Measurements from ENCODE around the gene CDHR5.
"Not testable (repeated sequence)": the region's sequence is repeated elsewhere in the genome, so short reads cannot be mapped to it uniquely, and the experiment has no call there.

The CDHR5 gene

DNA sequence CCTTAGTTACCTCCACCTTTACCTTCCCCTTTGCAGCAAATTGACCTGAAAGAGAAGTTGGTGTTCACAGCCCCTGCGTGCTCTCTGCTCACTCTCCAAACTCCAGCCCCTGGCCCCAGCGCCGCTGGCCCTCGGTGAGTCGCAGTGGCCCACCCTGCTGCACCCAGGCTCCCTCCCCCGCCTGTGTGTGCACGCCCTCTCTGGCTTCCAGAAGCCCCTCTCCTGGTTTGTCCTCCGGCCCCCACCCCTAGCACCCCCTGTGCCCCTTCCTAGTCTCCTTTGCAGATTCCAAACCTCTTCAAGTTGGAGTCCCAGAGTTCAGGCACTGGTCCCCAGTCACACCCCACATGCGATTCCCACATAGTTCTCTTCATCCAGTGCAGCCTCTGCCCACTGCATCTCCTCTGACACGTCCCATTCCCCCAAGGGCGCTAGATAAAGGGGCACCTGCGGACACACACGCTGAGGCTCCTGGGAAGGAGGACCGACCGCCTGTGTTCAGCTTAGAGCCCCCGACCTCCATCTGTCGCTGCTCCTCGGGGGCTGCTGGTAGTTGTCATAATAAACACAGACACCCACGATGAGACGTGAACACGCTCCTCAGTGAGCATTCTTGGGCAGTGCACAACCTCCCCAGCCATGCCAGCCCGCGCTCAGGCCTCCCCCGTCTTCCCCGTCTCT lies 50.0 kb downstream of the CDHR5 start:
- Histone ChIP-seq H3K4me2 (ENCODE audit: low read depth, low read length, poor library complexity, severe bottlenecking) (no peak overlapping the region), H3K27ac (ENCODE audit: low read depth, low read length) (no peak overlapping the region), H3K9me2 (replicated peaks; ENCODE audit: insufficient read depth, low read length) (no peaks in the 10 kb centered on the region), H2AFZ (ENCODE audit: low read depth, low read length, severe bottlenecking) (no peak overlapping the region), H3F3A (ENCODE audit: insufficient read depth) (0 out of 2 replicates have a peak, but pooled peaks cover 3% of the 10 kb centered on the region), H3K27me3 (ENCODE audit: low read length) (no peaks in the 10 kb centered on the region), H3K9me3 (ENCODE audit: insufficient read depth, low read length) (no peaks in the 10 kb centered on the region), H3K79me2 (ENCODE audit: insufficient read depth, low read length) (peaks cover 31% of the 10 kb centered on the region), H3K36me3 (ENCODE audit: low read length) (no peaks in the 10 kb centered on the region), H3K9ac (ENCODE audit: low read length) (no peak overlapping the region), H3K4me3 (ENCODE audit: insufficient read depth, low read length, poor library complexity, severe bottlenecking) (no peak overlapping the region), H4K20me1 (ENCODE audit: low read depth, low read length) (peaks cover 21% of the 10 kb centered on the region; the same call in 1 of the 2 replicates)
- no peak for TF ChIP-seq EZH2phosphoT487 (conservative IDR thresholded peaks at IDR 0.05; ENCODE audit: low read length)
- TF ChIP-seq, protein P1, sequence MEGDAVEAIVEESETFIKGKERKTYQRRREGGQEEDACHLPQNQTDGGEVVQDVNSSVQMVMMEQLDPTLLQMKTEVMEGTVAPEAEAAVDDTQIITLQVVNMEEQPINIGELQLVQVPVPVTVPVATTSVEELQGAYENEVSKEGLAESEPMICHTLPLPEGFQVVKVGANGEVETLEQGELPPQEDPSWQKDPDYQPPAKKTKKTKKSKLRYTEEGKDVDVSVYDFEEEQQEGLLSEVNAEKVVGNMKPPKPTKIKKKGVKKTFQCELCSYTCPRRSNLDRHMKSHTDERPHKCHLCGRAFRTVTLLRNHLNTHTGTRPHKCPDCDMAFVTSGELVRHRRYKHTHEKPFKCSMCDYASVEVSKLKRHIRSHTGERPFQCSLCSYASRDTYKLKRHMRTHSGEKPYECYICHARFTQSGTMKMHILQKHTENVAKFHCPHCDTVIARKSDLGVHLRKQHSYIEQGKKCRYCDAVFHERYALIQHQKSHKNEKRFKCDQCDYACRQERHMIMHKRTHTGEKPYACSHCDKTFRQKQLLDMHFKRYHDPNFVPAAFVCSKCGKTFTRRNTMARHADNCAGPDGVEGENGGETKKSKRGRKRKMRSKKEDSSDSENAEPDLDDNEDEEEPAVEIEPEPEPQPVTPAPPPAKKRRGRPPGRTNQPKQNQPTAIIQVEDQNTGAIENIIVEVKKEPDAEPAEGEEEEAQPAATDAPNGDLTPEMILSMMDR (IDR thresholded peaks at IDR 0.05; ENCODE audit: insufficient read depth, low read length, poor library complexity, severe bottlenecking): no peak

DNA sequence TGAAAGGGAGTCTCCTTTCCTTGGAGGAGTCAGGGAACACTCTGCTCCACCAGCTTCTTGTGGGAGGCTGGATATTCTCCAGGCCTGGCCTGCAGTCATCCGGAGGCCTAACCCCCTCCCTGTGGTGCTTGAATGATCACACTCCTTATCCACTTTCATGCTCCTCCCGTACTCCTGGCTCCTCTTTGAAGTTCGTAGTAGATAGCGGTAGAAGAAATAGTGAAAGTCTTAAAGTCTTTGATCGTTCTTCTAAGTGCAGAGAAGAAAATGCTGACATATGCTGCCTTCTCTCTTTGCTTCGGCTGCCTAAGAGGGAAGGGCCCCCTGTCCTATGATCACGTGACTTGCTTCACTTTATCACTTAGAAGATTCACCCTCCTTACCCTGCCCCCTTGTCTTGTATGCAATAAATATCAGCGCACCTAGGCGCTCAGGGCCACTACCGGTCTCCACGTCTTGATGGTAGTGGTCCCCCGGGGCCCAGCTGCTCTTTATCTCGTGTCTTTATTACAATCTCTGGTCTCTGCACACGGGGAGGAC lies 50.7 kb downstream of the CDHR5 start:
- Histone ChIP-seq H4K20me1 (ENCODE audit: low read depth, low read length) (peaks cover 15% of the 10 kb centered on the region; the same call in 1 of the 2 replicates), H3K79me2 (ENCODE audit: insufficient read depth, low read length) (peaks cover 24% of the 10 kb centered on the region)
- not testable (repeated sequence) for H2AFZ ChIP-seq (ENCODE audit: low read depth, low read length, severe bottlenecking); H3K4me2 ChIP-seq (ENCODE audit: low read depth, low read length, poor library complexity, severe bottlenecking); H3K9me3 ChIP-seq (ENCODE audit: insufficient read depth, low read length); H3K9me2 ChIP-seq (replicated peaks; ENCODE audit: insufficient read depth, low read length); H3K4me3 ChIP-seq (ENCODE audit: insufficient read depth, low read length, poor library complexity, severe bottlenecking); H3K9ac ChIP-seq (ENCODE audit: low read length); H3K27me3 ChIP-seq (ENCODE audit: low read length); H3K27ac ChIP-seq (ENCODE audit: low read depth, low read length); H3K36me3 ChIP-seq (ENCODE audit: low read length); H3F3A ChIP-seq (ENCODE audit: insufficient read depth)

DNA sequence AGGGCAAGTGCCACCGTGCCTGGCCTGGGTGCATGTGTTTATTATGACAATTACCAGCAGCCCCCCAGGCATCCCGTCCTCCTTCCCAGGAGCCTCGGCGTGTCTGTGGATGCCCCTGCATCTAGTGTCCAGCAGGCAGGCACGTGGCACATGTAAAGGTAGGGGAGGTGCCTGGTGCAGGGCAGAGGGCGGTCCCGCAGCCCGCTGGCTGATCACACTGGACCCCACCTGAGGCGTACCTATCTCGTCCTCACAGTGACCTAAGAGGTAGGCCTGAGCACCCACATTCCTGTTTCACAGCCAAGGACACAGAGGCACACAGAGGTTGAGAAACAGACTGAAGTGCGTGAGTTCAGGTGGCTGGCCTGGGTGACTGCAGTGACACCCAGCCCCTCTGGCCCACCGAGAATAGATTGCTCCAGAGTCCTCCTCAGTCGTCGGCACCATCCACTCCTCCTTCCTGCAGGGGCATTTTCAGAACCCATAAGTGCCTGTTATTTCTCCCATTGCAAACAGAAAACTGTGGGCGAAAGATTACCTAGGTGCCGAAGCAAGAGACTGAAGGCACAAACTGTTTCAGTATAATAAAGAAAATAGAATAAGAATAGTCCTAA lies 51.5 kb downstream of the CDHR5 start:
- Histone ChIP-seq H3K27ac (ENCODE audit: low read depth, low read length) (no peak overlapping the region), H3K36me3 (ENCODE audit: low read length) (no peaks in the 10 kb centered on the region), H3K9me2 (replicated peaks; ENCODE audit: insufficient read depth, low read length) (no peaks in the 10 kb centered on the region), H3K4me3 (ENCODE audit: insufficient read depth, low read length, poor library complexity, severe bottlenecking) (no peak overlapping the region), H3K27me3 (ENCODE audit: low read length) (no peaks in the 10 kb centered on the region), H3K79me2 (ENCODE audit: insufficient read depth, low read length) (peaks cover 16% of the 10 kb centered on the region), H3K9me3 (ENCODE audit: insufficient read depth, low read length) (no peaks in the 10 kb centered on the region), H3K9ac (ENCODE audit: low read length) (no peak overlapping the region), H3F3A (ENCODE audit: insufficient read depth) (0 out of 2 replicates have a peak, but pooled peaks cover 3% of the 10 kb centered on the region), H2AFZ (ENCODE audit: low read depth, low read length, severe bottlenecking) (no peak overlapping the region), H4K20me1 (ENCODE audit: low read depth, low read length) (peaks cover 12% of the 10 kb centered on the region; the same call in 1 of the 2 replicates), H3K4me2 (ENCODE audit: low read depth, low read length, poor library complexity, severe bottlenecking) (no peak overlapping the region)
- TF ChIP-seq, protein P1 (IDR thresholded peaks at IDR 0.05; ENCODE audit: insufficient read depth, low read length, poor library complexity, severe bottlenecking): no peak
- no peak for TF ChIP-seq EZH2phosphoT487 (conservative IDR thresholded peaks at IDR 0.05; ENCODE audit: low read length)

DNA sequence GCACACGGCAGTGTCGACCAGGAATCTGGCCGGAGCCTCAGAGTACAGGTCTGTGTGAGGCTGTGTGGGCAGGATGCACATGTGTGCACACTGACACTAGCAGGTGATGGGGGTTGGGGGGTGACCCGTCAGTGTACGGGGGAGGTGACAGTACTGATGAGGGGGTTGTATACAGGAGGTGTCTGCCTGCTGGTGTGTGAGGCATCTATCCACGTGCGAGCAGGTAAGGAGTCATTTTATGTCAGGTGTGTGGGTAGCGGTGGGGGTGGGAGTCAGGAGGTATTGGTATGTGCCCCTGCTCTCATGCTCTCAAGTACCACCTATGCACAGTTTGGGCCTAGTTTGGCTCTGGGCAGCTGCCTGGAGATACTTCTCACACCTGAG lies 53.0 kb downstream of the CDHR5 start:
- Histone ChIP-seq H3K4me2 (ENCODE audit: low read depth, low read length, poor library complexity, severe bottlenecking) (no peak overlapping the region), H3K9ac (ENCODE audit: low read length) (no peak overlapping the region), H3K4me3 (ENCODE audit: insufficient read depth, low read length, poor library complexity, severe bottlenecking) (no peak overlapping the region)

More for the DNA sequence above, 53.0 kb downstream of the CDHR5 start:
- Histone ChIP-seq H3K9me3 (ENCODE audit: insufficient read depth, low read length) (no peaks in the 10 kb centered on the region), H2AFZ (ENCODE audit: low read depth, low read length, severe bottlenecking) (no peak overlapping the region), H4K20me1 (ENCODE audit: low read depth, low read length) (no peaks in the 10 kb centered on the region), H3K79me2 (ENCODE audit: insufficient read depth, low read length) (peaks cover 1% of the 10 kb centered on the region), H3F3A (ENCODE audit: insufficient read depth) (peaks cover 3% of the 10 kb centered on the region; the same call in 1 of the 2 replicates), H3K27ac (ENCODE audit: low read depth, low read length) (no peak overlapping the region), H3K36me3 (ENCODE audit: low read length) (no peaks in the 10 kb centered on the region), H3K27me3 (ENCODE audit: low read length) (no peaks in the 10 kb centered on the region), H3K9me2 (replicated peaks; ENCODE audit: insufficient read depth, low read length) (no peaks in the 10 kb centered on the region)
- no peak for TF ChIP-seq EZH2phosphoT487 (conservative IDR thresholded peaks at IDR 0.05; ENCODE audit: low read length)
- TF ChIP-seq, protein P1 (IDR thresholded peaks at IDR 0.05; ENCODE audit: insufficient read depth, low read length, poor library complexity, severe bottlenecking): no peak

All from SU-DHL-6 (cell line).